Measurements from ENCODE around the gene CBX6. TPM values are rescaled to one million over a fixed set of nuclear protein-coding genes. Genes with fewer than 3 reads are reported as not detected.

Gene CBX6
- total RNA-seq, 1 experiment from 2014 or later = 38.1 TPM

DNA sequence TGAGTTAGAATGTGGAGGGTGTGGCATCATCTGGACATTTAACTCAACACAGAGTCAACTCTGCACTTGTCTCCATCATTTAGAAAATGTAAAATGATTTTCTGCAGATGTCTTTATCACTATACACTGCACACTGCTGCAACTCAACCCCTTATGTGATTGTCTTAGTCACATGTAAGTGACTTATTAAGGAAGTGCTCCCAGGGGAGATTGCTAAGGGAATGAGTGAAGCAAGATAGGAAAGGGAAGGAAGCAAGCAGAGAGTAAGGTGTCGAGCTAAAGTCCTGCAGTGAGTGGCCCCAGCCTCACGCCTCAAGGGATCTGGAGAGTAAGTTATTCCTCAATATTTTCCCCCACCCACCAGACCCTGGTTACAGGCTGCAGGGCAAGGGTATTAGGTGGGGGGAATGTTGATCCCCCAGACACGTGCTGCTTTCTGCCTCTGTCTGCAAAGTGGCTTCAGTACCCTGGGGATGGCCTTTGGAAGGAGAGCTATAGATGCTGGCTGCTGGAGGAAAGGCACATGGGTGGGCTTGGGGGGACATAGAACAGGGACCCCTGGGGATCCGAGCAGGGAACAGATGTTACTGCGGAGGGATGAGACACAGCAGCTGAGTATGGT, 7.2 kb upstream of the CBX6 start:
- no peak for DNase-seq (ENCODE audit: low read depth, low spot score)
- in situ Hi-C loops (cut with HindIII; ENCODE audit: low pct_unique_long_range_greater_than_20kb, low sequenced_read_pairs) = no loop called here

DNA sequence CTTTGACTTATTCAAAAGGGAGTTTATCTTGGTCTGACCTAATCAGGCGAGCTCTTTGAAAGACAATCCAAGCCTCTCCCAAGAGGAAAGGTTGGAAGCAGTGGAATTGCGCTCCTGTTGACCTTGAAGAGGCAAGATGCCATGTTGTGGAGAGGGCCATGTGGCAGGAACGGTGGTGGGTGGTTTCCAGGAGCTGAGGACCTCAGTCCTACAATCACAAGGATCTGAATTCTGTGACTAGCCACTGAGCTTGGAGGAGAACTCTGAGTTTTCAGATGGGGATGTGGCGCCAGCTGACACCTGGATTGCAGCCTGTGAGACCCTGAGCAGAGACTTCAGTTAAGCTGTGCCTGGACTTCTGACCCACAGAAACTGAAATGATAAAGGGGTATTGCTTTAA, 6.0 kb upstream of the CBX6 start:
- DNase-seq (ENCODE audit: low read depth, low spot score) = no peak
- in situ Hi-C loops (cut with HindIII; ENCODE audit: low pct_unique_long_range_greater_than_20kb, low sequenced_read_pairs) = no loop called here

DNA sequence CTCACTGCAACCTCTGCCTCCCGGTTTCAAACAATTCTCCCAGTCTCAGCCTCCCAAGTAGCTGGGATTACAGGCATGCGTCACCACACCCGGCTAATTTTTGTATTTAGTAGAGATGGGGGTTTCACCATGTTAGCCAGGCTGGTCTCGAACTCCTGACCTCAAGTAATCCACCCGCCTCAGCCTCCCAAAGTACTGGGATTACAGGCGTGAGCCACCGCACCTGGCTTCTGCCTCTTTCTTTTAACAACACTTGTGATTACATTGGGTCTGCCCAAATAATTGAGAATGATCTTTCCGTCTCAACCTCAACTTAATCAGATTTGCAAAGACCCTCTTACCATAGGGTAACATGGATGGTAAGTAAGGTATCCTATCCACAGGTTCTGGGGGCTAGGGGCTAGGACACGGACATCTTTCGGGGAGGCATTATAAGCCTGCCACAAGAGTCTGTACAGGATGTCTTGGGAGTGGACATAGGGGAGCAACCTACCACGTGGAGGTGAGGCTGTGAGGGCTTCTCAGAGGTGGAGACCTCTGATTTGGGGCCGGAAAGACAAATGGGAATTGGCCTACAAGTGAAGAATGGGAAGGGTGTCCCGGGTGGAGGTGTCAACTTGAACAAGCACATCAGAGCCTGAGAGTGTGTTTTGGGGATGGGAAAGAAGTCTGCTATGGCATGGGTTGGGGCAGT, 2.7 kb upstream of the CBX6 start:
- in situ Hi-C loops (cut with HindIII; ENCODE audit: low pct_unique_long_range_greater_than_20kb, low sequenced_read_pairs) = no loop called here

DNA sequence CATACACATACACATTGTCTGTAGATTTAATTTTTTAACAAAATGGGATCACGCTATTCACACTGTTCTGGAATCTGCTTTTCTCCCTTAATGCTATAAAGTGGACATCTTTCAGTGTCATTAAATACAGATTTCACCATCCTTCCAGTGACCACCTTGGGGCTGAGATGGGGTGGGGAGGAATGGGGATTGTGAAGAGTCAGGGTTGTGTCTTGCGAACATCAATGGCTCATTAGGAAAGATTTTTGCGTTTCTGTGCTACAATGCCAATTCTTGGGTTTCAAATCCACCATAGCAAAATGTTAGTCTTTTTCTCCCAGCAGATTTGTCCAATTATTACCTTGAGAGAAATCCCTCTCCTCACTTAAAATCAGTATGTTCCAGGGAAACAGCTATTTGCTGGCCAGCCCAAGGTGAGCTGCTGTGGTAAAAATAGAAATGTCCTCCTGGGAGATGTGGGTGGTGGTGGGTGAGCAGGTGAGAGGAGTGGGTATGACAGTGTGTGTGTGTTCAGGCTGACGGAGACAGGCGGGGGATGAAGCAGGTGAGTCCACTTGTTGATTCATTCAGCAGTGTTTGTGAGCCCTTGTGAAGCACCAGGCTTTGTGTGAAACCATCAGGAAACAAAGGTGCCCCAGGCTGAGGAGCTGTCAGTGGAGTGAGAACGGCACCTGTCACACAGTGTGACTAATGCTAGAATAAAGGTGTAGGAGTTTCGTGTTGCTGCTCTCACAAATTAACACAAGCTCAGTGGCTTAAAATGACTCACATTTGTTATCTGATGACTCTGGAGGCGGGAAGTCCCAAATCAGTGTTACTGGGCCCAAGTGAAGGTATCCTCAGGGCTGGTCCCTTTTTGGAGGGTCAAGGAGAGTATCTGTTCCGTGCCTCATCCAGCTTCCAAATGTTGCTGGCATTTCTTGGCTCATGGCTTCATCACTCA, 1.7 kb upstream of the CBX6 start:
- DNase-seq (ENCODE audit: low read depth, low spot score) = no peak
- in situ Hi-C loops (cut with HindIII; ENCODE audit: low pct_unique_long_range_greater_than_20kb, low sequenced_read_pairs) = no loop called here

More for the DNA sequence above, 2.7 kb upstream of the CBX6 start:
- no peak for DNase-seq (ENCODE audit: low read depth, low spot score)

DNA sequence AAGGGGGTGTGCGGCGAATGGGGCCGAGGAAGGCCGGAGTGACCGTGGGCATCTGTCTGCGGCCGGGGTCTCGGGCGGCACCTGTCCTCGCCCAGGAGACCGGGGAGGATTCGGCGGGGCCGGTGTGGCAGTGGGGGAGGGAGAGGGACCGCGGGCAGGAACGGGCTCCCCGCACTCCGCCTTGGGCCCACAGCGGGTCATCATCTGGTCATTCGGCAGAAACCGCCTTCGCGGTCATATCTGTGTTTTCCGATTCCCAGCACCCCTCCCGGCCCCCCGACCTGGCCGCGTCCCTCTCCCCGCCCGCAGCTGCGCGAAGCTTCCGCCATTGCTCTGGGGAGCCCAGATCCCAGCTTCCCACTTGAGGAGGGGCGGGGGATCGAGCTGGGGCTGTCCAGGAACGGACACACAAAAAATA, 824 bp upstream of the CBX6 start:
- DNase-seq (ENCODE audit: low read depth, low spot score) = no peak
- in situ Hi-C loops (cut with HindIII; ENCODE audit: low pct_unique_long_range_greater_than_20kb, low sequenced_read_pairs) = no loop called here

DNA sequence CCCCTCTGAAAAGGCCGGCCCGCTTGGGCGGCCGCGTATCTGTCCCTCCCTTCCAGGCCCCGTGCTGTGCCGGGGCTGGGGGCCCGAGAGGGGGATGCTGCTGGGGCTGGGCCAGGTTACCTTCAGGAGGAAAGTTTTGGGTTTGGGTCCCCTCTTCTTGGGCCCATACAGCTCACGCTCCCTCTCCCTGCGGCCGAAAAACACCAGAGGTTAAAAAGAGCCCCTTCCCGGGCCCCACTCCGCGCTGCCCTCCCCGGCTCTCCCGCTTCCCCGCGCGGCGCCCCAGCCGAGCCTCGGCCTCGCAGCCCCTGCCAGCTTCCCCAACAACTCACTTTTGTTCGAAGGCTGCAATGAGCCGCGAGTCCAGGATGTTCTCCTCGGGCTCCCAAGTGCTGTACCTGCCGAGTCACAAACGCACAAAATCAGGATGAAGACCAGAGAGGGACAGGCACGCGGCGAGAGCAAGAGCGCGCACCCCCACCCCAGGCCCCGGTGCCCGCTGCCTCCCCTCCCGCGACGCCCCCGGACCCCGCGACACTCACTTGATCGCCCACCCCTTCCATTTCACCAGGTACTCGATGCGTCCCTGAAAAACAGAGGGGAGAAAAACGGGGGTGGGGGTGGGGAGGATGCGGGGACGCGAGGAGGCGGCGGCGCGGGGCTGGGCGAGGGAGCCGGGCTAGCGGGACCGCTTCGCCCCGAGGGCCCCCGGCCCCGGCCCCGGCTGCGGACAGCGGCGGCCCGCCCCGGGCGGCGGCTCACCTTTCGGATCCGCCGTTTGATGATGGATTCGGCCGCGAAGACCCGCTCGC, 450 bp downstream of the CBX6 start:
- in situ Hi-C loops (cut with HindIII; ENCODE audit: low pct_unique_long_range_greater_than_20kb, low sequenced_read_pairs) = no loop called here
- DNase-seq (ENCODE audit: low read depth, low spot score) = no peak

DNA sequence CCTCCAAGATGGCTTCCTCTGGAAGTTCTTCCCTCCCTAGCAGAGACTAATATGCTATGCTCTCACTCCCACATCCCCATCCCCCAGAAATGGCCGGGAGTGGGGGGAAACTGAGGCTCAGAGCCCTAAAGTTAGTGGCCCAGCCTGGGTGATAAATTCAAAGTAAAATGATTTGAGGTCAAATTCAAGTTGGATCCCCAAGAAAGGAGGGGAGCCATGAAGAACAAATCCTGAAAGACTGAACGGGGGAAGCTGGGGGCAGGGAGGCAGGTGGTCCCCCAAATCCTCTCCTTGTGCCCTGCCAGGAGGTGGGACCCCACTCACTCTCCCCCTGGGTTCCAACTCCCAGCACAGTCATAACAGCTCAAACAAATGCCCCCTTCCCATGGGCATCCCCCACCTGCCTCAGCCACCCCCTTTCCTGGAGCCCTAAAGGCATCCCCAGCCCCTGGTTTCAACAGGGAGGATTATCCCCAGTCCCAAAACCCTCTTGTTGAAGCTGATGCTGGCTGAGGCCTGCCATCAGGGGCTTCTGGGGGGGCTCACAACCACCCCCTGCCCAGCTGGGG, 1.1 kb downstream of the CBX6 start:
- in situ Hi-C loops (cut with HindIII; ENCODE audit: low pct_unique_long_range_greater_than_20kb, low sequenced_read_pairs) = no loop called here
- no peak for DNase-seq (ENCODE audit: low read depth, low spot score)

DNA sequence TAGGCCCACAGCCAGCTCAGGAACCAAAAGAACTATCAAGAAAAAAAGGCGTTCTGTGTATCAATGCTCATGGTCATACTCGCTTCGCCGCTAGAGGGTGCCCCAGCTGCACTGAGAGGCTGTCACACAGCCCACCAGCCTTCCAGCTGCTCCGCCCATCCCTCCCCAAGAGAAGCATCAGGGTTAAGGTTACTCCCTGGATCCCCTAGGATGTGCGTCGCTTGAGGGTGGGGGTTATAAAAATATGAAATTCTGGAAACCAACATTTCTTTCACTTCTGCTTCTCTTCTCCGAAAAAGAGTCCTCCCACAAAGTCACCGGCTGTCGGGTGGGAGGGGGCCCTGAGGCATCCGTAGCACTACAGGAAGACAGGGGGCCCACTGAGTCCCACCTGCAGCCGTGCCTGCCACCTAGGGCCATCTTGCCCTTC, 1.7 kb downstream of the CBX6 start:
- in situ Hi-C loops (cut with HindIII; ENCODE audit: low pct_unique_long_range_greater_than_20kb, low sequenced_read_pairs) = no loop called here
- DNase-seq (ENCODE audit: low read depth, low spot score) = peak; percentile 93

DNA sequence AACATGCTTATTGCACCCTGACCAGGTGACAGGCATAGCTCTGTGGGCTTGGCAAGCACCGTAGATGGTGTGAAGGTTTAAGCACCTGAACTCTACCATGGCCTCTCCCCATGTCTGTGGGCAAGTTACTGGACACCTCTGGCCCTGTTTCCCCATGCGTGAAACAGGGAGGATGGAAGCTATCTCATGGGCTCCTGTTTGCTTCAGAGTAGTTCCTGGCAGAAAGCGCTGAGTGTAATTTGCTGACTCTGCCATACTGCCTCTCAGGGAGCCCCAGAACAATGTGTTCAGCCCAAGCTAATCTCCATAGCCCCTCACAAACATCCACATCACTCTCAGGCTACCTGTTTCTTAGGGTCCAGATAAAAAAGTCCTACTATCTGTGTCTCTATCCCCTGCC, 2.4 kb downstream of the CBX6 start:
- no peak for DNase-seq (ENCODE audit: low read depth, low spot score)
- in situ Hi-C loops (cut with HindIII; ENCODE audit: low pct_unique_long_range_greater_than_20kb, low sequenced_read_pairs) = no loop called here

DNA sequence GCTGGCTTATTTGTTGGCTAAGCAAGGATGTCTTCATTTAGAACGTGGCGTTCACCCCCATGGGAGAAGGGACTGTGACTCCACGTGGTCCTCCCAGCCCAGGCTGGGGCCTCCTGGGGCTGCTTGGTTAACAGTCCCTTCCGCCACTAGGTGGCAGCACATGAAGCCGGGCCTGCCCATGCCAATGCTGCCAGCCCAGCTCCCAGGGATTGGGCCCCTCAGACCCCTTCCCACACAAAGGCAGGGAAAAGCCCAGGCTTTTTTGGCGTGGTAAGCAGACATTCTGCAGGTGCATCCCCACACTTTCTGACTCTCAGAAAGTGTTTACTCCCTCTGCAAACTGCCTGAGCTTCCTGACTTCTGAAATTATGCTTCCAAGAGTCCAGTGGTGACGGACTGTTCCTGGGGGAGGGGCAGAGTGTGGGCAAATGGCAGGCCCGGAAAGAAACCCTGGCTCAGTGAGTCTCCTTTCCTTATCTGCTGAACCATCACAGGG, 3.1 kb downstream of the CBX6 start:
- DNase-seq (ENCODE audit: low read depth, low spot score) = peak; percentile 86
- in situ Hi-C loops (cut with HindIII; ENCODE audit: low pct_unique_long_range_greater_than_20kb, low sequenced_read_pairs) = no loop called here

DNA sequence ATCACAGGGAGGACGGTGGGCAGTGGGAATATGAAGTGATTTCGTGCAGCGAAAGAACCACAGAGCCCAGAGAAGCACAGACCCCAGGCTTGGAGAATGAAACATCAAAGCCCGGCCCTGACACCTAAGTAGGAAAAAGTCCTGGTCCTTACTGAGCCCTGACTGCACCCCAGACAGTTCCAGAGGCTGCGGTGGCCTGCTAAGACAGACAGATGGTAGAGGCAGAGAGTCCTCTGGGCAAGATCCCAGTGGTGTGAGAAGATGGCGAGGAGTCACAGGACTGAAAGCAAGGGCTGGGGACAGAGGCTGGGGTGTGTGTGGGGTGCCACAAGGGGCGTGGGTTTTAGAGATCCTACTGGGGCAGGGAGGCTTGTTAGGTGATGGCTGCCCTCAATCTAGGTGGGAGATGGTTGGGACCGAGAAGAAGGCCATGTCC, 3.7 kb downstream of the CBX6 start:
- in situ Hi-C loops (cut with HindIII; ENCODE audit: low pct_unique_long_range_greater_than_20kb, low sequenced_read_pairs) = no loop called here
- DNase-seq (ENCODE audit: low read depth, low spot score) = no peak

DNA sequence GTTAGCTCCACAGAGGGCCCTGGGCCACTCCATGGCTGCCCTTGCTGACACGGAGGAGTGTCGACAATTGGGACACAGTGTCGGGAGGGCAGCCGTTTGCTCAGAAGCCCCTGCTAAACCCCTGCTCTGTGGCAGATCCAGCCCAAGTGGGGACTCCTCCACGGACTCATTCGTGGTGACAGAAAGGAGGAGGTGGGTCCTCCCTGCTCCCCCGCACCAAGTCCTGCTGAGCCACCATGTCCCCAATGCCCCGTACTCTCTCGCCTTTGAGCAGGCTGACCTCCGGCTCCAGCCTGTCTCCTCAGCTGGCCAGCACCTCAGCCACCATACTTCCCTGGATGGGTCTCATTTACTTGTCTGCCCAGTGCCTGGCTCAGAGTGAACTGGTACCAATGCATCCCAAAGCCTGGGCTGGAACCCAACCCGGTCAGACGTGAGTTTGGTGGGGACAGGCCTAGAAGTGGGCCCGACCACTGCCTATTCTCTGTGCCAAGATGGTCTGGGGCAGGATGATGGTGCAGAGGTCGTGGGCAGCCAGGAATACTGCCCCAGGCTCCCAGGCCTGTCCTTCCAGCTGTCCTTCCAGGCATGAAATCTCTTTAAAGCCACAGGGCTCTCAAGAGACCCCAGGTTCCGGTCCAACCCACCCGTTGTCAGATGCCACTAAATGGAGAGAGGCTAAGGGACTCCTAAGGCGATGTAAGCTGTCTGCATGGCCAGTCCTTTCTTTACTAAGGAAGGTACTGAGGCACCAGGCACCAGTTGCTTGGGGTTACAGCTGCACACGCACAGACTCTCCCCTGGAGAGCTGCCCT, 4.3 kb downstream of the CBX6 start:
- no peak for DNase-seq (ENCODE audit: low read depth, low spot score)
- in situ Hi-C loops (cut with HindIII; ENCODE audit: low pct_unique_long_range_greater_than_20kb, low sequenced_read_pairs) = no loop called here

DNA sequence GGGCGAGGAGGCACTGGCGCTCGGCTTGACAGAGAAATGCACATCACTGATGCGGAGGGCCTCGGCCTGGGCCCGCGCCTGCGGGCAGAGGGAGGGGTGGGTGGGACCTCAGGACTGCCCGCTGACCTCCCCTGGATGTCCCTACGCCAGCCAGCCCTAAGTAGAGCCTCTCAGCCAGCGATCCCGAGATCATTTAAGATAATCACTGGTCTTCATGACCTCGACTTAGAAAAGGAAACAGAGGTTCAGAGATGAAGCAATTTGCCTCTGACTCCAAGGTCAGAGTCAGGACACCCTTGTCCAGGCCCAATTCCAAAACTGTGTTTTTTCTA, 4.9 kb downstream of the CBX6 start:
- in situ Hi-C loops (cut with HindIII; ENCODE audit: low pct_unique_long_range_greater_than_20kb, low sequenced_read_pairs) = no loop called here

DNA sequence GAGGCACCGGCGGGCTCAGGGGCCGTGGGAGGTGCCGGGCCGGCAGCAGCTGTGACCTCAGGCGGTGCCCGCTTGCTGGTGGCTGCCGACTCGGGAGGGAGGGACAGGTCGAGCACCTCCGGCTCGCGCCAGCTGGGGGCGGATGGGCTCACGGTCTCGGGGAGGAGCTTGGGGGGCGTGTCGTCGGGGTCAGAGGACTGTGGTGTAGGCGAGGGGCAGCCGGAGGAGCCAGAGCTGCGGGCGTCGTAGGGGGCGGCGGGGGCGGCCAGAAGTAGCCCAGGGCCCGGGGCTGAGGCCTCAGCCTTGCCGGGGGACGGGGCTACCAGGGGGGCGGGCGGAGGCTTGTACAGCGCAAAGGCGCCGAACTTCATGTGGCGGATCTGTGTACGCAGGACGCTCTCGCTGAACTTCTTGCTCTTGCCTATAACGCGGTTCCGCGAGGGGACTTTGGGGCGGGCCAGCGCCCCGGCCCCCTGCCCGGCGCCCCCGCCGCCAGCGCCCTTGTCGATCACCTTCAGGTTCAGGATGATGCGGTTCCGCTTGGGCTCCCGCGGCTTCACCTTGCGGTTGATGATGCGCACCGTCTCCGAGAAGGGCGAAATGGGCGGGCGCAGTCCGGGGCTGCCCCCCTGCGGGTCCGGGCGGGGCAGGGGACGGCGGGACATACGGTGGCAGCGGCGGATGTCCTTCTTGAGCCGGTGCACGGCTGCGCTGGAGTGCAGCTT, 5.5 kb downstream of the CBX6 start:
- in situ Hi-C loops (cut with HindIII; ENCODE audit: low pct_unique_long_range_greater_than_20kb, low sequenced_read_pairs) = no loop called here
- DNase-seq (ENCODE audit: low read depth, low spot score) = no peak

More for the DNA sequence above, 4.9 kb downstream of the CBX6 start:
- no peak for DNase-seq (ENCODE audit: low read depth, low spot score)

DNA sequence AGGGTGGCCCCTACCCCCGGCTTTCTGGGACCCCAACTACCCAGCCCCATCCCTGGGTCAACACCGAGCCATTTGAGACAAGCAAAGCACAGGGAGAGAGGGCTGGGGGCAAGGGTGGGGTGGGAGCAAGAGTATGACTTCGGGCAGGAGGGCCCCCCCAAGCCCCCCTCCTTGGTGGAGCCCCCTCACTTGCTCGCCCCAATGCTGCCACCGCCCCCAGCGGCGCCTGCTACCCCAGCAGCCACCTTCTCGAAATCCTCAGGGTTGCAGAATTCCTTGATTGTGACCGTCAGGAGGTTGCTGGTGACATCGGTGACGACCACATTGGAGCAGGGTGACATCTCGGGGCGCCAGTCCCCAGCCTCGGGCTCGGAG, 6.0 kb downstream of the CBX6 start:
- DNase-seq (ENCODE audit: low read depth, low spot score) = no peak
- in situ Hi-C loops (cut with HindIII; ENCODE audit: low pct_unique_long_range_greater_than_20kb, low sequenced_read_pairs) = no loop called here

Data from SK-MEL-5 (cell line).